ENCODE measurements around the gene ZNF44. TPM values are rescaled to one million over a fixed set of nuclear protein-coding genes. Genes with fewer than 3 reads are reported as not detected.

The ZNF44 gene
- polyA plus RNA-seq, 1 donor from 2014 or later, result 14.7 TPM

DNA sequence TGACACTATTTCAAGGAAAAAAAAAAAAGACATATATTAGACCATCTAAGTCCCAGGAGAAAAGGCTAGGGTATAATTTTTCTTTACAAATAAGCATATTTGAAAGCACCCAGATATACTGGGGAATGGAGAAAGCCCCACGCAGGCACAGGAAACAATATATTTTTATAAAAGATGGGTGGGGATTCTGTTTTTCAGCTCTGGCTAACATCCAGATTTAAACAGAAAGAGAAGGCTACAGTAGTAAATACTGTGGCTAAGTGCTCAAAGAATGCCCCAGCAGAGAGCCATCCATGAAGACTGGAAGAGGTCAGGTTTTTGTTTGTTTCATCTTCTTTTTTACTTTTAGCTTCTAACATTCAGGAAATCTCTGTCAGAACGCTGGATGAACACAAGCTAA, 16.0 kb downstream of the ZNF44 start:
- H3K36me3 ChIP-seq (ENCODE audit: insufficient read depth, low read length), result peaks cover 8% of the 10 kb centered on the region
- no peaks in the 10 kb centered on the region for H3K9me2 ChIP-seq (ENCODE audit: insufficient read depth, low read length)
- H3K27ac ChIP-seq (ENCODE audit: low read length), result no peak overlapping the region
- peaks cover 12% of the 10 kb centered on the region for H3K9me3 ChIP-seq (ENCODE audit: low read length)
- H3K9ac ChIP-seq (ENCODE audit: low read length), result no peak overlapping the region
- peaks cover 29% of the 10 kb centered on the region for H3K79me2 ChIP-seq (replicated peaks; ENCODE audit: insufficient read depth, low read length)
- TF ChIP-seq RAD21 (conservative IDR thresholded peaks at IDR 0.05) (no peak), MXI1 (conservative IDR thresholded peaks at IDR 0.05; ENCODE audit: poor library complexity, severe bottlenecking) (no peak), TAF1 (IDR thresholded peaks at IDR 0.05; ENCODE audit: low read depth) (no peak), POLR2AphosphoS5 (IDR thresholded peaks at IDR 0.05) (no peak), SMC3 (conservative IDR thresholded peaks at IDR 0.05; ENCODE audit: poor library complexity) (no peak), EP300 (conservative IDR thresholded peaks at IDR 0.05; ENCODE audit: poor library complexity, severe bottlenecking) (no peak)
- TF ChIP-seq, protein P1, sequence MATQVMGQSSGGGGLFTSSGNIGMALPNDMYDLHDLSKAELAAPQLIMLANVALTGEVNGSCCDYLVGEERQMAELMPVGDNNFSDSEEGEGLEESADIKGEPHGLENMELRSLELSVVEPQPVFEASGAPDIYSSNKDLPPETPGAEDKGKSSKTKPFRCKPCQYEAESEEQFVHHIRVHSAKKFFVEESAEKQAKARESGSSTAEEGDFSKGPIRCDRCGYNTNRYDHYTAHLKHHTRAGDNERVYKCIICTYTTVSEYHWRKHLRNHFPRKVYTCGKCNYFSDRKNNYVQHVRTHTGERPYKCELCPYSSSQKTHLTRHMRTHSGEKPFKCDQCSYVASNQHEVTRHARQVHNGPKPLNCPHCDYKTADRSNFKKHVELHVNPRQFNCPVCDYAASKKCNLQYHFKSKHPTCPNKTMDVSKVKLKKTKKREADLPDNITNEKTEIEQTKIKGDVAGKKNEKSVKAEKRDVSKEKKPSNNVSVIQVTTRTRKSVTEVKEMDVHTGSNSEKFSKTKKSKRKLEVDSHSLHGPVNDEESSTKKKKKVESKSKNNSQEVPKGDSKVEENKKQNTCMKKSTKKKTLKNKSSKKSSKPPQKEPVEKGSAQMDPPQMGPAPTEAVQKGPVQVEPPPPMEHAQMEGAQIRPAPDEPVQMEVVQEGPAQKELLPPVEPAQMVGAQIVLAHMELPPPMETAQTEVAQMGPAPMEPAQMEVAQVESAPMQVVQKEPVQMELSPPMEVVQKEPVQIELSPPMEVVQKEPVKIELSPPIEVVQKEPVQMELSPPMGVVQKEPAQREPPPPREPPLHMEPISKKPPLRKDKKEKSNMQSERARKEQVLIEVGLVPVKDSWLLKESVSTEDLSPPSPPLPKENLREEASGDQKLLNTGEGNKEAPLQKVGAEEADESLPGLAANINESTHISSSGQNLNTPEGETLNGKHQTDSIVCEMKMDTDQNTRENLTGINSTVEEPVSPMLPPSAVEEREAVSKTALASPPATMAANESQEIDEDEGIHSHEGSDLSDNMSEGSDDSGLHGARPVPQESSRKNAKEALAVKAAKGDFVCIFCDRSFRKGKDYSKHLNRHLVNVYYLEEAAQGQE (IDR thresholded peaks at IDR 0.05; ENCODE audit: borderline replicate concordance), result no peak
- no peak overlapping the region for H3K4me2 ChIP-seq (ENCODE audit: low read length)
- H3F3A ChIP-seq (ENCODE audit: insufficient read depth, low read length, poor library complexity, severe bottlenecking), result no peaks in the 10 kb centered on the region
- H4K20me1 ChIP-seq (ENCODE audit: insufficient read depth), result no peaks in the 10 kb centered on the region
- H3K4me3 ChIP-seq (ENCODE audit: low read length), result no peak overlapping the region
- no peaks in the 10 kb centered on the region for H3K27me3 ChIP-seq (ENCODE audit: insufficient read depth, low read depth, low read length)
- H2AFZ ChIP-seq (ENCODE audit: low read depth, low read length), result no peak overlapping the region

DNA sequence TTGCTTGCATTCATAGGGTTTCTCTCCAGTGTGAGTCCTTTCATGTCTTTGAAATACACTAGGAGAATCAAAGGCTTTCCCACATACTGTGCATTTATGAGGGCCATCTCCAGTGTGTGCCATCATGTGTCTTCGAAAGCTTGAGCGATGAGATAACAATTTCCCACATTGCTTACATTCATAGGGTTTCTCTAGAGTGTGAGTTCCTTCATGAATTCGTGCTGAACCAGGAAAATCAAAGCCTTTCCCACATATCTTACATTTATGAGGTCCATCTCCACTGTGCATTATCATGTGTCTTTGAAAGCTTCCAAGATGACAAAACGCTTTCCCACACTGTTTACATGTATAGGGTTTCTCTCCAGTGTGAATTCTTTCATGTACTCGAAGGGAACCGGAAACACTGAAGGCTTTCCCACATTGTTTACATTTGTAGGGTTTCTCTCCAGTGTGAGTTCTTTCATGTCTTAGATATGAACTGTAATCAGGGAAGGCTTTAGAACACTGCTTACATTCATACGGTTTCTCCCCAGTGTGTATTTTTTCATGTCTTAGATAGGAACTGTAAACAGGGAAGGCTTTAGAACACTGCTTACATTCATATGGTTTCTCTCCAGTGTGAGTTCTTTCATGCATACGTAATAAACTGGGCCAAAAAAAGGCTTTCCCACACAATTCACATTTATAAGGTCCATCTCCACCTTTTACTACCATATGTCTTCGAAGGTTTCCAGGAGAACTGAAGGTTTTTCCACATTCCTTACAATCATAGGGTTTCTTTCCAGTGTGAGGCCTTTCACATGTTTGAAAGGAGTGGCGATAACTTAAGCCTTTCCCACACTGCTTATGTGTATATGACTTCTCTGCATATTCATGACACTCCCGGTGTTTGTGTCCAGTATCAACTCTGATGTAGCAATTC, 21.4 kb downstream of the ZNF44 start:
- Histone ChIP-seq H3K79me2 (replicated peaks; ENCODE audit: insufficient read depth, low read length) (peaks cover 1% of the 10 kb centered on the region), H2AFZ (ENCODE audit: low read depth, low read length) (no peak overlapping the region), H3K9me2 (ENCODE audit: insufficient read depth, low read length) (no peaks in the 10 kb centered on the region), H3F3A (ENCODE audit: insufficient read depth, low read length, poor library complexity, severe bottlenecking) (no peaks in the 10 kb centered on the region), H3K36me3 (ENCODE audit: insufficient read depth, low read length) (peaks cover 42% of the 10 kb centered on the region), H4K20me1 (ENCODE audit: insufficient read depth) (no peaks in the 10 kb centered on the region), H3K27me3 (ENCODE audit: insufficient read depth, low read depth, low read length) (no peaks in the 10 kb centered on the region), H3K9me3 (ENCODE audit: low read length) (peaks cover 39% of the 10 kb centered on the region), H3K27ac (ENCODE audit: low read length) (no peak overlapping the region), H3K4me2 (ENCODE audit: low read length) (no peak overlapping the region), H3K4me3 (ENCODE audit: low read length) (no peak overlapping the region), H3K9ac (ENCODE audit: low read length) (no peak overlapping the region)
- TF ChIP-seq EP300 (conservative IDR thresholded peaks at IDR 0.05; ENCODE audit: poor library complexity, severe bottlenecking) (no peak), TAF1 (IDR thresholded peaks at IDR 0.05; ENCODE audit: low read depth) (no peak), RAD21 (conservative IDR thresholded peaks at IDR 0.05) (no peak), POLR2AphosphoS5 (IDR thresholded peaks at IDR 0.05) (no peak), EZH2 (IDR thresholded peaks at IDR 0.05; ENCODE audit: borderline replicate concordance, insufficient read depth, low read length, poor library complexity, severe bottlenecking) (no peak), MXI1 (conservative IDR thresholded peaks at IDR 0.05; ENCODE audit: poor library complexity, severe bottlenecking) (no peak), SMC3 (conservative IDR thresholded peaks at IDR 0.05; ENCODE audit: poor library complexity) (no peak)
- TF ChIP-seq, protein P2, sequence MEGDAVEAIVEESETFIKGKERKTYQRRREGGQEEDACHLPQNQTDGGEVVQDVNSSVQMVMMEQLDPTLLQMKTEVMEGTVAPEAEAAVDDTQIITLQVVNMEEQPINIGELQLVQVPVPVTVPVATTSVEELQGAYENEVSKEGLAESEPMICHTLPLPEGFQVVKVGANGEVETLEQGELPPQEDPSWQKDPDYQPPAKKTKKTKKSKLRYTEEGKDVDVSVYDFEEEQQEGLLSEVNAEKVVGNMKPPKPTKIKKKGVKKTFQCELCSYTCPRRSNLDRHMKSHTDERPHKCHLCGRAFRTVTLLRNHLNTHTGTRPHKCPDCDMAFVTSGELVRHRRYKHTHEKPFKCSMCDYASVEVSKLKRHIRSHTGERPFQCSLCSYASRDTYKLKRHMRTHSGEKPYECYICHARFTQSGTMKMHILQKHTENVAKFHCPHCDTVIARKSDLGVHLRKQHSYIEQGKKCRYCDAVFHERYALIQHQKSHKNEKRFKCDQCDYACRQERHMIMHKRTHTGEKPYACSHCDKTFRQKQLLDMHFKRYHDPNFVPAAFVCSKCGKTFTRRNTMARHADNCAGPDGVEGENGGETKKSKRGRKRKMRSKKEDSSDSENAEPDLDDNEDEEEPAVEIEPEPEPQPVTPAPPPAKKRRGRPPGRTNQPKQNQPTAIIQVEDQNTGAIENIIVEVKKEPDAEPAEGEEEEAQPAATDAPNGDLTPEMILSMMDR (IDR thresholded peaks at IDR 0.05; ENCODE audit: poor library complexity, severe bottlenecking), result no peak
- TF ChIP-seq, protein P1 (IDR thresholded peaks at IDR 0.05; ENCODE audit: borderline replicate concordance), result no peak

Measured in neural cell (in vitro differentiated cells).